Epithelial cell of proximal tubule (primary cell): ENCODE results near the gene LAIR1. TPM values are rescaled to one million over a fixed set of nuclear protein-coding genes. Genes with fewer than 3 reads are reported as not detected.
"Not testable (repeated sequence)": the region's sequence is repeated elsewhere in the genome, so short reads cannot be mapped to it uniquely, and the experiment has no call there.

Experiments
- DNase-seq: peaks from one replicate; pipeline ENCODE4 v3.0.0-alpha.2; 2011; ENCODE audit warnings: low read depth
- H3K4me3 ChIP-seq: 2 replicates; pipeline ENCODE4 v1.5.1; 2011; ENCODE audit warnings: low read depth, mild to moderate bottlenecking, low read length
- total RNA-seq: library from RNA; depleted of rRNA; stranded (reverse); fragments of >200 nt; gene quantifications from 2 replicates; pipeline ENCODE4 v1.2.3, GENCODE V29; 2015
- TF ChIP-seq, protein P1 (sequence below): conservative IDR thresholded peaks from 2 replicates; pipeline ENCODE4 v1.5.1; 2012; ENCODE audit warnings: low read depth, mild to moderate bottlenecking, low read length

LAIR1 gene
- total RNA-seq, 1 donor from 2014 or later: not detected

DNA sequence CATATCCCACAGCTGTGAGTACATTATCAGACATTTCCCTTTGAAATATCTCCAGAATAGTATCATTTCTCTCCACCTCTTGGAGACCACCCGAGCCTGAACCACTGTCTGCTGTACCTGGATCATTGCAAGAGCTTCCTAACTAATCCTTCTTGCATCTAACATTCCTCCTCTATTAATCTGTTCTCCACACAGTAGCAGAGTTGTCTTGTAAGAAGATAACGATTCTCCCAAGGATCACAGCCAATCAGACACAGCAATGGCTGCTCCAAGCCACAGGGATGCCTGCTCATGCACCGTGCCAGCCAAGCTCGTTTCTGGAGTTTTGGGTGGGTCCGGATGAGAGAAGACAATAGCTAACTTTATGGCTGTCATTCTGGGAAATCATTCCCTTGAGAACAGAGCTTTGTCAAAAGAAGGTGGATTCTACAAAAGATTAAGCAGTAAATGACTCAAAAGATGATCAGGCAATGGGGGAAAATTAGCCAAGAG is 14.5 kb upstream of the LAIR1 start:
- TF ChIP-seq, protein P1, sequence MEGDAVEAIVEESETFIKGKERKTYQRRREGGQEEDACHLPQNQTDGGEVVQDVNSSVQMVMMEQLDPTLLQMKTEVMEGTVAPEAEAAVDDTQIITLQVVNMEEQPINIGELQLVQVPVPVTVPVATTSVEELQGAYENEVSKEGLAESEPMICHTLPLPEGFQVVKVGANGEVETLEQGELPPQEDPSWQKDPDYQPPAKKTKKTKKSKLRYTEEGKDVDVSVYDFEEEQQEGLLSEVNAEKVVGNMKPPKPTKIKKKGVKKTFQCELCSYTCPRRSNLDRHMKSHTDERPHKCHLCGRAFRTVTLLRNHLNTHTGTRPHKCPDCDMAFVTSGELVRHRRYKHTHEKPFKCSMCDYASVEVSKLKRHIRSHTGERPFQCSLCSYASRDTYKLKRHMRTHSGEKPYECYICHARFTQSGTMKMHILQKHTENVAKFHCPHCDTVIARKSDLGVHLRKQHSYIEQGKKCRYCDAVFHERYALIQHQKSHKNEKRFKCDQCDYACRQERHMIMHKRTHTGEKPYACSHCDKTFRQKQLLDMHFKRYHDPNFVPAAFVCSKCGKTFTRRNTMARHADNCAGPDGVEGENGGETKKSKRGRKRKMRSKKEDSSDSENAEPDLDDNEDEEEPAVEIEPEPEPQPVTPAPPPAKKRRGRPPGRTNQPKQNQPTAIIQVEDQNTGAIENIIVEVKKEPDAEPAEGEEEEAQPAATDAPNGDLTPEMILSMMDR: no peak
- DNase-seq: no peak
- no peak overlapping the region for H3K4me3 ChIP-seq

DNA sequence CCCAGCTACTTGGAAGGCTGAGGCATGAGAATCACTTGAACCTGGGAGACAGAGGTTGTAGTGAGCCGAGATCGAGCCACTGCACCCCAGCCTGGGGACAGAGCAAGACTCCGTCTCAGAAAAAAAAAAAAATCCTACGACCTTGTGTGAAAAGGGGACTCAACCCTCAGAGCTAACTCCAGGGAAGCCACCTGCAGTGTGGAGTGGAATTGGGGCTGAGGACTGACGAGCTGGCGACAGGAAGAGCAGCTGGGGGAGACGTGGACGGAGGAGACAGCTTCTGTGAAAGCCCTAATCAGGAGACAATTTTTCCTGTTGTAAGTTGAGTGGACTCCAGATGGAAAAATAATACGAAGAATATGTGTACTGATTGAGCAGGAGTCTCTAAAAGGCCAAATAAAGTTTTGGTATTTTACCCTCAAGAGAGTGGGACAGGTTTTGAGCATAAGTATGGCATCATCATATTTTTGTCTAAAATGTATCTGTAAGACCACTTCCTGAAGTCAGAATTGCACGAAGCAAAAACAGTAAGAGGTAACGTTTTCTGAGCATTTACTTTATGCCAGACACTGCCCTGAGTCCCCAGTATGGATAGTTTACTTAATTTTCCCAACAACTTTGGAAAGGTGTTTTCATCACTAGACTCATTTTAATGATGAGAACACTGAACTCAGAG is 12.0 kb upstream of the LAIR1 start:
- no peak for DNase-seq
- no peak overlapping the region for H3K4me3 ChIP-seq
- TF ChIP-seq, protein P1: no peak

DNA sequence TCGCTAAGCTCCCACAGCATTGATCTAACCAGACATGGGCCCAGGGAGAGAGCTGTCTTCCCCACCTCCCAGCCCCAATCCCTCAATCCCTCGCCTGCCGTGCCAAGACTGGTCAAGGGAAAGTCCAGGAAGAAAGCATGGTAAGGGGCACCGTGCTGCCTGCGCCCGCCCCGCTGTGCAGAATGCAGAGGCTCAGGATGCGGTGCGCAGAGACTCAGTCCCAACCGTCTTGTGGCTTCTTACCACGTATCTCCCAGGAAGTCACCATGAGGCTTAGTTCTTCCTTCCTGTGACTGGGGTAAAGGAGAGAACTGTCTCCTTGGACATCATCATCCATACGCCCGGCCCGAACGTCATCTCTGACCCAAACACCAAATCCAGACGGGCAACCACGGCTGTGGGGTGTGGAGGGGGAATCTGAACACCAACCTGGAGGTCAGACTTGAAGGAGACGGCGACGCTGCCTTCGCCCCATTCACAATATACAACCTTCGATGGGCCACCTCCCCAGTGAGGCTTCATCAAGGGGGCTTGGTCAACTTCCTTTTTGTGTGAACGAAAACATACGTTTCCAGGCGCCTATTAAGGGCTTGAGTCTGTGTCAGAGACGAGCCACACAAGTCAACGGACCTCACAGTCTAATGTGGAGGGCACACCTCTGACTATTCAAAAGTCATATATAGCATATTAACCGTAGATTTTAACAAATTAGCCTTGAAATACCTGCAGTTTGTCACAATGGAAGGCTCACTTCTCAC is 10.6 kb upstream of the LAIR1 start:
- H3K4me3 ChIP-seq, DNase-seq: not testable (repeated sequence)

DNA sequence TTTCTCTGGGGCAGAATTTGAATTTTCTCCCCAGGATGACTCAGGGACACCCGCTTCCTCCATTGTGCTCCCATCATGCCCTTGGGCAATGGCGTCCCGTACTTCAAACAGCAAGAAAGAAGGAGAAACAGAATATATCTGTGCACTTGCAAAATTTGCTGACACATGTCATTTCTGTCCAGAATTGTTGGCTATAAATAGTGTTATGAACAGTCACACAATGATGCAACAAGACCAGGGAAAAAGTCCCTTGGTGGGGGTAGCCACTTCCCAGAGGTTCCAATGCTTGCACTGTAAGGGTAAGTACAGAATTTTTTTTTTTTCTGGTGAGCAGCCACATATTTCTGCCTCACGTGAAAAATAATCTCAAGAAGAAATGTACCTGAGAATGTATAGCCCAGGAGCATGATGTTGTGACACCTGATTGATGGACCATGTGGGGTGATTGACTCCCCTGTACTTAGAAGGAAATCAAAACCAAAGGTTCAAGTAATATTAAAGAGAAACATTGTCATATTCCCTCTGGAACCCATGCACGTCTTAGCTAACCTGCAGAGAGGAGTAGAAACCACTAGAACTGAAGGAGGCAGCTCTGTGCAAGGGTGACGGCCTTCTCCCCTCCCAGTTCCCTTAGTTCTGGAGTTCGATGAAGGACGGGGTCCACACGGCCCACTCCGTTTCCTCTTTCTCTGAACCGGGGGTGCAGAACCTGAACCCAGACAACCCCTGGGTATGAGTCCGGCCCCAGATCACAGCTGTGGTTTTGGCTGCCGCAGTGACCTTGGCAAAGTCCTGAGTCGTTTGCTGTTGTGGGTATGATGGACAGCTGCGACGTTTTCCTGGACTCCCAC is 9.3 kb upstream of the LAIR1 start:
- TF ChIP-seq, protein P1: no peak
- no peak for DNase-seq
- H3K4me3 ChIP-seq: no peak overlapping the region

DNA sequence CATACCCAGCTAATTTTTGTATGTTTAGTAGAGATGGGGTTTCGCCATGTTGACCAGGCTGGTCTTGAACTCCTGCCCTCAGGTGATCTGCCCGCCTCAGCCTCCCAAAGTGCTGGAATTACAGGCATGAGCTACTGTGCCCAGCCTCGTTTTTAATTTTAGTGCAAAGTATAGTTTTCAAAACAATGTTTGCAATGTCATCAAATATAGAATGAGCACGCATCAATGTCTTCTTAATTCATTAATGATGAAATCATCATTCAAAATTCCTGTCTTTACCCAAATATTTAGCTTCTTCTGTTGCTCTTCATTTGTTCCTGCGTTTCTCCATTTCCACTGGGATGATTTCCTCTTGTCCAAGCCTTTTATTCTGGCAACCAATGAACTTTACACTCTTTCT is 6.7 kb upstream of the LAIR1 start:
- not testable (repeated sequence) for DNase-seq, H3K4me3 ChIP-seq

DNA sequence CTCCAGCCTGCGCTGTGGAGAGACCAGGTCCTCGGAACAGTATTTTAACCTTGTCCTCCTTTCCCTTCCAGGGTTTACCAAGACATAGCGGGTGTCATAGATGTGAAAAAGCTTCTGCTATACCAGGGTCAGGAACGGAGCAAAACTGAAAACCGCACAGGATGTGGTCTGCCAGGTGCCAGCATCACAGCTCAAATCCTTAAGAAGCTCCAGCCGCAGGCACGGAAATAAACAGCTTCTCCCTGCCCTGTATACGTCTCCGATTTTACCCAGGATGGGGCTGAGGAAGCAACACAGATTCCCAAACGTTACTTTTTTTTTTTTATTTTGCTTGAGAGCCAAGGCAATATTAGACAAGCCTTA is 5.7 kb upstream of the LAIR1 start:
- not testable (repeated sequence) for H3K4me3 ChIP-seq, DNase-seq

DNA sequence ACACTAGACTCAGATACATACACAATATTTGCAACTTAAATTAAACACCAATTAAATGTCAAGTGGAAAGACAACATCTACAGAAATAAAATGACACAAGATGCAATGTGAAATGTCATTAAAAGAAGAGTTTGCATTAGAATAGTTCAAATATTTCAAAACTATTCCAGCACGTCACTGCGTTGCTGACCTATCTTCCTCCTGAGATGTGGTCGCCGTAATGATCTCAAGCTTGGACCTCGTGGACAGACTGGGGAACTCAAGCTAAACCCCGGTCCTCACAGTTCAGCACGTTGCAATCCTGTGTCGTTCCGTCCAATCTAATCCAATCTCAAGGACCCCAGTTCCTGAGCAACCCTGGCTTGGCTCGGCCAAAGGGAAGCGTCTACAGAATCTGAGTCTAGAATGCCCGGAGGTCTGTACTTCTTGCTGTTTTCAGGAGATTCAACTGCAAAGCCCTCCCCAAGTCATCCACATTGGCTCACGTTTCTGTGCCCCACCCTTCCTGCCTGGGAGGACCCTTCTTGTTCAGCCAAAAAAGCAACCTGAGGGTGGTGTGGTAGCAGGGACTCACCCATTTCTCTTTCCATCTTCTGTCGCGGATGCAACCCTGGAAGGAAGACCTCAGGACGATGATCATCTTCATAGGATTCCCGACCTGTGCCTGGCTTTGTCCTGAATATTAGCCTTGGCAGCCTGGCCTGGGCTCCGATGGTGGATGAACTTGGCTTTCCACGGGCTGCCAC is 5.1 kb upstream of the LAIR1 start:
- not testable (repeated sequence) for DNase-seq, H3K4me3 ChIP-seq

DNA sequence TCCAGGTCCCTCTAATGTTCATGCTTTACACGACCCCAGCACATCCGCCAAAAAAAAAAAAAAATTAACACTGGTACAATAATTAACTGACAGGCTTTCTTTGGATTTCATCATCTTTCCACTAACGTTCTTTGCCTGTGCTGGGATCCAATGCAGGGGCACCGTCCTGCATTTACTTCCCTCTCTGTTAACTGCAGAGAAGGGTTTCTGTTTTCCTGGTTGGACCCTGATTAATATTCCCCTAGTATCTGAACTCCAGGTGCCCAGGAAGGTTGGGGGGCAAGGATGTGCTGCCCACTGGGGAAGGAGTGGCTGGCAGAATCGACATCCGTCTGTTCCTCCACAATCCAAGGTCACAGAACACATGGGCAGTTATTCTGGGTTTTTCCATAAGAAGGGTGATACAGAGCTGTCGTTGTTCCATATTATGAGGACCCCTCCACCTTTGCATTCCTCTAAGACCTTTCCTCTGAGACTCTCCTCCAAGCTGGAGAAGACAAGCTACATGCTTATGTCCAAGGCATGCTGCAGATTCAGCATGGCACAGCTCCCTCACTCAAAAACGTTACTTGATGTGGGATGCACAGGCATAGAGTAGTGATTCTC is 4.5 kb upstream of the LAIR1 start:
- no peak overlapping the region for H3K4me3 ChIP-seq
- DNase-seq: no peak
- TF ChIP-seq, protein P1: no peak
